Natural killer cell (primary cell): ENCODE measurements around the gene FANK1. TPM values are rescaled to one million over a fixed set of nuclear protein-coding genes. Genes with fewer than 3 reads are reported as not detected.

Experiments used
- ATAC-seq, 3 donors: fragments of 150-1000 bp in 2 of 3; fragments of 200-7000 bp in 1 of 3; cut with Tn5 transposase; 1 replicate in 1 of 3; 2 replicates in 2 of 3; pipeline ENCODE4 v1.10.0; 2021; ENCODE audit warnings: mild to moderate bottlenecking in 2 of 3, moderate library complexity in 2 of 3
- DNase-seq, 2 donors: peaks; one replicate each; pipeline versions ENCODE4 v3.0.0 to v3.0.0-alpha.2; 2013 to 2021; ENCODE audit warnings: mixed read lengths in 1 of 2
- H3K27ac ChIP-seq: one replicate; pipeline ENCODE4 v1.5.1; 2013; ENCODE audit warnings: mild to moderate bottlenecking, low read length
- H3K27me3 ChIP-seq: one replicate; pipeline ENCODE4 v1.6.1; 2013; ENCODE audit warnings: low read length; ENCODE audit not compliant: control insufficient read depth, insufficient read depth
- H3K36me3 ChIP-seq: one replicate; pipeline ENCODE4 v1.6.1; 2013; ENCODE audit warnings: low read length; ENCODE audit not compliant: control insufficient read depth, insufficient read depth
- H3K4me1 ChIP-seq: one replicate; pipeline ENCODE4 v1.6.1; 2013; ENCODE audit warnings: low read length; ENCODE audit not compliant: control insufficient read depth, insufficient read depth
- H3K4me3 ChIP-seq: one replicate; pipeline ENCODE4 v1.5.1; 2013; ENCODE audit warnings: low read length
- H3K9me3 ChIP-seq: one replicate; pipeline ENCODE4 v1.6.1; 2013; ENCODE audit warnings: low read length; ENCODE audit not compliant: control insufficient read depth, insufficient read depth
- H3K27ac Mint-ChIP-seq, 2 donors: one replicate each; pipeline ENCODE4 v1.8.0; 2022; ENCODE audit warnings: mild to moderate bottlenecking in 2 of 2, mixed read lengths in 2 of 2, moderate library complexity in 1 of 2
- H3K27me3 Mint-ChIP-seq, 2 donors: one replicate each; pipeline ENCODE4 v1.8.0; 2022; ENCODE audit warnings: low read depth in 2 of 2, mixed read lengths in 2 of 2
- H3K36me3 Mint-ChIP-seq: one replicate; pipeline ENCODE4 v1.8.0; 2022; ENCODE audit warnings: mixed read lengths
- H3K4me1 Mint-ChIP-seq, 2 donors: one replicate each; pipeline ENCODE4 v1.8.0; 2022; ENCODE audit warnings: mixed read lengths in 2 of 2
- H3K4me3 Mint-ChIP-seq: one replicate; pipeline ENCODE4 v1.8.0; 2022; ENCODE audit warnings: mild to moderate bottlenecking, moderate library complexity, mixed read lengths
- H3K9me3 Mint-ChIP-seq, 2 donors: one replicate each; pipeline ENCODE4 v1.8.0; 2022; ENCODE audit warnings: mixed read lengths in 2 of 2
- WGBS: methylation state at CpG from one replicate; pipeline ENCODE4 v1.1.7; 2013; ENCODE audit warnings: missing lambda C conversion rate; ENCODE audit not compliant: insufficient coverage; 5-methylcytosine and 5-hydroxymethylcytosine counted together
- intact Hi-C: fragments of 100-400 bp; cut with micrococcal nuclease; formaldehyde crosslinking; loops from one replicate; pipeline ENCODE4 v1.14.2; 2022
- total RNA-seq, 4 donors: library from RNA; stranded (reverse); fragments of 120-200 nt in 1 of 4; gene quantifications; one replicate each; pipeline versions ENCODE4 v1.2.3 to v1.2.4, GENCODE V29; 2013 to 2022
- TF ChIP-seq, protein P1 (sequence below): fragments of 200-600 bp; IDR thresholded peaks from one replicate; pipeline ENCODE4 v1.8.0; 2022; ENCODE audit warnings: antibody characterized with exemption

The FANK1 gene
- total RNA-seq, 3 donors from 2014 or later (not counting 1 experiment from before 2014, with no cell fraction given), result not detected

DNA sequence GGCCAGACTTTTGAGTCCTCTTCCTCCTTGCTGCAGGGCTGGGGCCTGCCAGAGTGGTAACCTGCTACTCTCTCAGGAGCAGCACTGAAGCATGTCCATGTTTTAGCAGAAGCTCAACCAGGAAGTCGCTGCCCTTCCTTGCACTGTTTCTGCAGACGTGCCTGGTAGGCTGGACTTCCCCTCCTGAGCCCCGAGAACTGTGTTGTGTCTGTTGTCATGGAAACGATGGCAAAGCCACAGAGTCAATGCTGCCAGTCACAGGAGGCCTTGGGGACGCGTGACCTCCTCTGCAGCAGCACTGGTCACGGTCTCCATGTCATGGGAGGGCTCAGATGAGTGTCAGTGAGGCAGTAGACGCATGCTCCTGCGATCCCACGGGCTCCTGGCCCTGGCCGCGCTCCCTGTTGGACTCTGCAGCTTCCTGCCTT lies 145.5 kb downstream of the FANK1 start:
- H3K27ac Mint-ChIP-seq, result peak overlapping the region; percentile 98 to 99
- TF ChIP-seq, protein P1, sequence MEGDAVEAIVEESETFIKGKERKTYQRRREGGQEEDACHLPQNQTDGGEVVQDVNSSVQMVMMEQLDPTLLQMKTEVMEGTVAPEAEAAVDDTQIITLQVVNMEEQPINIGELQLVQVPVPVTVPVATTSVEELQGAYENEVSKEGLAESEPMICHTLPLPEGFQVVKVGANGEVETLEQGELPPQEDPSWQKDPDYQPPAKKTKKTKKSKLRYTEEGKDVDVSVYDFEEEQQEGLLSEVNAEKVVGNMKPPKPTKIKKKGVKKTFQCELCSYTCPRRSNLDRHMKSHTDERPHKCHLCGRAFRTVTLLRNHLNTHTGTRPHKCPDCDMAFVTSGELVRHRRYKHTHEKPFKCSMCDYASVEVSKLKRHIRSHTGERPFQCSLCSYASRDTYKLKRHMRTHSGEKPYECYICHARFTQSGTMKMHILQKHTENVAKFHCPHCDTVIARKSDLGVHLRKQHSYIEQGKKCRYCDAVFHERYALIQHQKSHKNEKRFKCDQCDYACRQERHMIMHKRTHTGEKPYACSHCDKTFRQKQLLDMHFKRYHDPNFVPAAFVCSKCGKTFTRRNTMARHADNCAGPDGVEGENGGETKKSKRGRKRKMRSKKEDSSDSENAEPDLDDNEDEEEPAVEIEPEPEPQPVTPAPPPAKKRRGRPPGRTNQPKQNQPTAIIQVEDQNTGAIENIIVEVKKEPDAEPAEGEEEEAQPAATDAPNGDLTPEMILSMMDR, result no peak
- WGBS, result 10% methylated on average over 12 of the region's 12 CpGs
- intact Hi-C loops, result loop anchor here (1.0 to 2.0 kb wide), 2 partner anchors 30 to 59 kb away; no protein-coding TSS in a partner anchor
- peaks cover 20 to 28% of the 10 kb centered on the region in 2 donors for H3K4me1 Mint-ChIP-seq
- DNase-seq (peak; percentile 85 to 88), ATAC-seq (peak; percentile 83 to 95 (median 92))
- Histone ChIP-seq H3K36me3 (no peaks in the 10 kb centered on the region), H3K27ac (peak overlapping the region; percentile 97), H3K4me1 (peaks cover 27% of the 10 kb centered on the region), H3K9me3 (no peaks in the 10 kb centered on the region), H3K4me3 (peak overlapping the region; percentile 23), H3K27me3 (no peaks in the 10 kb centered on the region)
- no peaks in the 10 kb centered on the region for H3K27me3 Mint-ChIP-seq
- H3K4me3 Mint-ChIP-seq, result peak overlapping the region; percentile 73
- H3K9me3 Mint-ChIP-seq, result no peaks in the 10 kb centered on the region
- H3K36me3 Mint-ChIP-seq, result no peaks in the 10 kb centered on the region

DNA sequence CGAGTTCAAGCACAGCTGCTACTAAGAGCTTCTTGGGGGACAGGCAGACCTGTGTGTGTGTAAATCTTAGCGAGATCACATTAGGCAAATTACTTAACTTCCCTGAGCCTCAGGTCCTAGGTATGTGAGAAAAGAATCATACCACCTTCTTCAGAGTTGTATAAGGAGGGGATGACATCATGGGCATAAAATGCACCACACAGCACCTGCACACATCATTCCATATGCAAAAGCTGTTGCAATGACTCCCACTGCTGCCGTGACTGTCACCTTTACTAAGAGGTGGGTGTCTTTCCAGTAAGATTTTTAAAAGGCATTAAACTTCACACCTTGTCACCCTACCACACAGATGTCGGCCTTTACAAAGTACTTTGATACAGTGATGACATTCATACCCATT lies 146.0 kb downstream of the FANK1 start:
- Mint-ChIP-seq H3K36me3 (no peaks in the 10 kb centered on the region), H3K4me3 (peak overlapping the region; percentile 73), H3K9me3 (no peaks in the 10 kb centered on the region), H3K4me1 (peaks cover 20 to 27% of the 10 kb centered on the region in 2 donors), H3K27me3 (no peaks in the 10 kb centered on the region), H3K27ac (peak overlapping the region; percentile 98 to 99)
- Histone ChIP-seq H3K27me3 (no peaks in the 10 kb centered on the region), H3K36me3 (no peaks in the 10 kb centered on the region), H3K9me3 (no peaks in the 10 kb centered on the region), H3K27ac (peak overlapping the region; percentile 97), H3K4me1 (peaks cover 27% of the 10 kb centered on the region), H3K4me3 (peak overlapping the region; percentile 23)
- DNase-seq (peak in 1 of 2 donors; percentile 31), ATAC-seq (peak in 1 of 3 donors; percentile 4)
- 60% methylated on average over 3 of the region's 4 CpGs for WGBS
- TF ChIP-seq, protein P1, result no peak
- intact Hi-C loops, result loop anchor here (2.0 kb wide), 1 partner anchor 60 kb away; no protein-coding TSS in a partner anchor

DNA sequence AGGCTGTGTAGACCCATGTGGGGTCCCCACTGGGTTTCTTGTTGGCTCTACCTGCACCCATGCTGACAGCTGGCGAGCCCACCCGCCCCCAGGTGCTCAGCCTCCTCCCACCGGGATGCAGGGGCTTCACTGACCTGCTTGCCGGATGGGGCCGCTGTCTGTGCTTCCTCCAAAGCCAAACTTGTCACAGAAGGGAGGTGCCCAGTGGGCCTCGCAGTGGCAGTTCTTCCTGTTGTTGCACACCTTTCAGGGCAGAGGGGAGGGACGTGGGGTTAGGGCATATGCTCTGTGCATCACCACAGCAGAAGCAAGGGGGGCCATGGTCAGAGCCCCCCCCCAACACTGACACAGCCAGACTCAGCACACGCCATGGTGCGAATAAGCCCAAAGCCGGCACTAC lies 146.5 kb downstream of the FANK1 start:
- intact Hi-C loops, result loop anchor here (2.0 kb wide), 1 partner anchor 60 kb away; no protein-coding TSS in a partner anchor
- no peak overlapping the region for H3K4me3 ChIP-seq
- Mint-ChIP-seq H3K4me1 (peaks cover 20 to 27% of the 10 kb centered on the region in 2 donors), H3K4me3 (no peak overlapping the region), H3K36me3 (no peaks in the 10 kb centered on the region), H3K27ac (peak overlapping the region; percentile 98 to 99), H3K9me3 (no peaks in the 10 kb centered on the region), H3K27me3 (no peaks in the 10 kb centered on the region)
- H3K27ac ChIP-seq, result peak overlapping the region; percentile 97
- 69% methylated on average over 8 of the region's 10 CpGs for WGBS
- TF ChIP-seq, protein P1, result no peak
- no peaks in the 10 kb centered on the region for H3K36me3 ChIP-seq
- DNase-seq (peak; percentile 22 to 53), ATAC-seq (peak; percentile 15 to 33 (median 32))
- H3K4me1 ChIP-seq, result peaks cover 27% of the 10 kb centered on the region
- H3K9me3 ChIP-seq, result no peaks in the 10 kb centered on the region
- no peaks in the 10 kb centered on the region for H3K27me3 ChIP-seq

DNA sequence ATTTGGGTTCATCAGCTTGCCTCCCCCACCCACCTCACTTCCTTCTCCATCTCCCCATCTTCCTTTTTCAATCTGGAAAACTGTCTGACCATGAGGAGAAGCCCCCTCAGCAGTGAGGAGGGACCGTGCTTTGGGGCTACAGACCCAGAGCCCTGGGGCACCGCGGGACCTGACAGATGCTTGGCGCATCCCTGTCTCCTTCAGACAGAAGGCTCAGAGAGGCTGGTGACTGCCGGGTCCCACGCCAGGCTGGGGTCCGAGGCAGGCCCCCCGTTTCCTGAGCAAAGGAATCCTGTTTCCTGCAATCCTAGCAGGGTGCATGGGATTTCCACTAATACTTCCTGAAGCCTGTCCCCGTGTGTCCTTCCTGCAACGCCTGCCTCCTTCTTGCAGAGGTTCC lies 147.0 kb downstream of the FANK1 start:
- no peak overlapping the region for H3K4me3 Mint-ChIP-seq
- TF ChIP-seq, protein P1, result no peak
- H3K36me3 Mint-ChIP-seq, result no peaks in the 10 kb centered on the region
- Histone ChIP-seq H3K27me3 (no peaks in the 10 kb centered on the region), H3K9me3 (no peaks in the 10 kb centered on the region), H3K4me3 (no peak overlapping the region), H3K4me1 (peaks cover 27% of the 10 kb centered on the region), H3K36me3 (no peaks in the 10 kb centered on the region), H3K27ac (no peak overlapping the region)
- intact Hi-C loops, result loop anchor here (2.0 kb wide), 1 partner anchor 61 kb away; no protein-coding TSS in a partner anchor
- H3K9me3 Mint-ChIP-seq, result no peaks in the 10 kb centered on the region
- H3K27me3 Mint-ChIP-seq, result no peaks in the 10 kb centered on the region
- no peak for ATAC-seq
- peaks cover 20 to 27% of the 10 kb centered on the region in 2 donors for H3K4me1 Mint-ChIP-seq
- no peak for DNase-seq
- 93% methylated on average over 10 of the region's 10 CpGs for WGBS
- peak overlapping the region; percentile 98 to 99 for H3K27ac Mint-ChIP-seq
